Measurements from ENCODE around the gene MRPL39.

MRPL39 gene

DNA sequence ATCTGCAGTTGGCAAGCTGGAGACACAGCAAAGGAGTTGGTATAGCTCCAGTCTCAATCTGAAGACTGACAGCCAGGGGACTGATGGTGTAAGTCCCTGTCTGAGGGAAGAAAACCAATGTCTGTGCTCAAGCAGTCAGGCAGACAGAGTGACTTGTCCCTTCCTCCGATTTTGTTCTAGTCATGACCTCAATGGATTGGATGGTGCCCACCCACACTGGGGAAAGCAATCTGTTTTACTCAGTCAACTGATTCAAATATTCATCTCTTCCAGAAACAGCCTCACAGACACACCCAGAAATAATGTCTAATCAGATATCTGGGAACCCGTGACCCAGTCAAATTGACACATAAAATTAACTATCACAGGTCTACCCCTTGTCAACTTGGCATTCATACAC is 11.9 kb upstream of the MRPL39 start:
- Histone ChIP-seq H3K27me3 (ENCODE audit: control insufficient read depth in 2 of 2, insufficient read depth in 2 of 2, low read length in 2 of 2) (no peaks in the 10 kb centered on the region), H3K4me1 (ENCODE audit: control insufficient read depth in 2 of 2, insufficient read depth in 2 of 2, low read length in 2 of 2) (no peaks in the 10 kb centered on the region), H3K9ac (ENCODE audit: low read depth in 1 of 2, low read length in 2 of 2) (no peak overlapping the region), H3K4me3 (ENCODE audit: low read length in 2 of 2) (no peak overlapping the region), H3K27ac (ENCODE audit: low read depth in 2 of 2, low read length in 2 of 2) (no peak overlapping the region), H3K36me3 (ENCODE audit: control insufficient read depth in 2 of 2, insufficient read depth in 2 of 2, low read length in 2 of 2) (no peaks in the 10 kb centered on the region), H3K9me3 (ENCODE audit: control insufficient read depth in 2 of 2, low read length in 2 of 2) (no peaks in the 10 kb centered on the region)

DNA sequence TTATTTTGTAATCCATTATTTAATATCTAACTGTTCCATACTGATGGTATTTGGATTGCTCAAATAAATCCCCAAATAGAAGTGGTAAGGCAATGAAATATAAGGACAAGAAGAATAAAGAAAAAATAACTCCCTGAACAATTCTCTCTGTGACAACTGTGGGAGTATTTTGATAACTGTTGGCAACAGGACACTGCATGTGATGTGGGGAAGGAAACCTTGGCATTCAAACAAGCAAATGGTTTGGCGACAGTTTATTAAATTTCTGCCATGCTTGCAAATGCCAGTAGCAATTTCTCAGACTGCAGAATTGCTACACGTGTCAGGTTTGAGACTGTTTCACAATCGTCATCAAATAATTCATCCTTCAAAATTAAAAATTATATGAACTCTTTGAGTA is 8.6 kb upstream of the MRPL39 start:
- Histone ChIP-seq H3K9ac (ENCODE audit: low read depth in 1 of 2, low read length in 2 of 2) (no peak overlapping the region), H3K9me3 (ENCODE audit: control insufficient read depth in 2 of 2, low read length in 2 of 2) (no peaks in the 10 kb centered on the region), H3K36me3 (ENCODE audit: control insufficient read depth in 2 of 2, insufficient read depth in 2 of 2, low read length in 2 of 2) (no peaks in the 10 kb centered on the region), H3K27me3 (ENCODE audit: control insufficient read depth in 2 of 2, insufficient read depth in 2 of 2, low read length in 2 of 2) (no peaks in the 10 kb centered on the region), H3K4me1 (ENCODE audit: control insufficient read depth in 2 of 2, insufficient read depth in 2 of 2, low read length in 2 of 2) (no peaks in the 10 kb centered on the region), H3K4me3 (ENCODE audit: low read length in 2 of 2) (no peak overlapping the region), H3K27ac (ENCODE audit: low read depth in 2 of 2, low read length in 2 of 2) (no peak overlapping the region)

DNA sequence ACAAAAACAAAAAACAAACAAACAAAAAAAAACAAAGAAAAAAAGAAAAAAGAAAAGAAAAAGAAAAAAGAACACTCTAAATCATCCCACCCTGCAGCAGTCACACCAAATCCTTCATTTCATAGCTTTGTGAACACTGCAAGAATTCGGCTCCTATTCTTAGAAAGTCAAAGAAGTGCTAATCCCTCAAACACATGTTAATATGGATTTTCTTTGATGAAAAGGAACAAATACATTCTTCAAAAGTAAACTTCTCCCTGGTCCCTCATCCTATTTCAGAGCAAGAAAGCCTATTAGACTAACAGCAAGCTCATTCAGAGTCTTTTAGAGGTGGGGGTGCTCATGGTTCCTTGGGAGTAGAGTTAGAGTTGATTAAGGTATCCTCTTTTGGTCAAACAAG is 7.2 kb upstream of the MRPL39 start:
- Histone ChIP-seq H3K9ac (ENCODE audit: low read depth in 1 of 2, low read length in 2 of 2) (no peak overlapping the region), H3K4me1 (ENCODE audit: control insufficient read depth in 2 of 2, insufficient read depth in 2 of 2, low read length in 2 of 2) (no peaks in the 10 kb centered on the region), H3K27me3 (ENCODE audit: control insufficient read depth in 2 of 2, insufficient read depth in 2 of 2, low read length in 2 of 2) (no peaks in the 10 kb centered on the region), H3K36me3 (ENCODE audit: control insufficient read depth in 2 of 2, insufficient read depth in 2 of 2, low read length in 2 of 2) (no peaks in the 10 kb centered on the region), H3K9me3 (ENCODE audit: control insufficient read depth in 2 of 2, low read length in 2 of 2) (no peaks in the 10 kb centered on the region), H3K27ac (ENCODE audit: low read depth in 2 of 2, low read length in 2 of 2) (no peak overlapping the region), H3K4me3 (ENCODE audit: low read length in 2 of 2) (no peak overlapping the region)

DNA sequence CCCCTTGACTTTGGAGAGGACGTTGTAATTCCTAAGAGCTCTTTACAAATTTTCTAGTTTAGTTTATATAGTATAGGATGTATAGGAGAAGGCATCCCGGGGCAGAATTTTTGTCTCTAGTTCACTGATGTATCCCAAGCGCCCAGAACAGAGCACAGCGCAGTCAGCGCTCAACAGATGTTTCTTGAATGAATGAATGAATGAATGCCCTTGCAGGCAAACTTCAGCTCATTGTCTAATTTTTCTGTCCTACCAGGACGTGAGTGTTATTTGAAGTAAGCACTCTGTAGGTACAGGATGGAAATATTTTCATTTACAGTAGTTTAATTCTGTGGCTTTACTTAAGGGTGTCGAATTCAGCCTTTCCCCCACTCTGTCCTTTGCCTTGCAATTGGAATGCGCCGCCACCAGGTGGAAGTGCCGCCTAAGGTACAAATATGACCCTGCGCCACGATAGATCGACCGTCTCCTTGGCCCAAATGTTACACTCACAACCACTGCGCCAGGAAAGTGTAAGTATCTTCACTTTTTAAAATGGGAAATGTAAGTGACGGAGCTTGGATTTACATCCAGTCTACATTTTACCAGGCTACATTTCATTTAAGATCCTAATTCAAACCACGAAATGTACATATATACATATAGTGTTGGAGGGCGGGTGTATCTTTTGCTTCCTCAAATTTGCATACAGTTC is 910 bp upstream of the MRPL39 start:
- Histone ChIP-seq H3K27ac (ENCODE audit: low read depth in 2 of 2, low read length in 2 of 2) (no peak overlapping the region), H3K4me3 (ENCODE audit: low read length in 2 of 2) (peak overlapping the region; percentile 91 to 94), H3K27me3 (ENCODE audit: control insufficient read depth in 2 of 2, insufficient read depth in 2 of 2, low read length in 2 of 2) (no peaks in the 10 kb centered on the region), H3K9ac (ENCODE audit: low read depth in 1 of 2, low read length in 2 of 2) (peak overlapping the region; percentile 52 to 90), H3K4me1 (ENCODE audit: control insufficient read depth in 2 of 2, insufficient read depth in 2 of 2, low read length in 2 of 2) (peaks cover 8% of the 10 kb centered on the region in 2 donors), H3K36me3 (ENCODE audit: control insufficient read depth in 2 of 2, insufficient read depth in 2 of 2, low read length in 2 of 2) (peaks cover 6 to 7% of the 10 kb centered on the region in 2 donors), H3K9me3 (ENCODE audit: control insufficient read depth in 2 of 2, low read length in 2 of 2) (no peaks in the 10 kb centered on the region)

DNA sequence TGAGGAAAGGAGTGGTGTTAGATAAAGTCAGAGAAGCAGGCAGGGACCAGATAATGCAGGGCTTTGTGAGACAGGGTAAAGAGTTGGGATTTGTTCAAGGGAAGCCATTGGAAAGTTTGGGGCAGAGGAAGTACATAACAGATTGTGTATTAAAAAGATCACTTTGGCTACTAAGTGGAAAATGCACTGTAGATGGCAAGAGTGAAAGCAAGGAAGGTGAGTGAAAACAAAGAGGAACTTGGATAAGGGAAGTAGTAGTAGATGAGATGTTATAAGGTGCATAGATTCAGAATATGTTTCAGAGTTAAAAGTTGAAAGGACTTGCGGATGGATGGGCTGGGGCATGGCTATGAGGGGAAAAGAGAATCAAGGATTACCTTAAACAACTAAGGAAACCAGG is 17.4 kb downstream of the MRPL39 start:
- Histone ChIP-seq H3K27me3 (ENCODE audit: control insufficient read depth in 2 of 2, insufficient read depth in 2 of 2, low read length in 2 of 2) (no peaks in the 10 kb centered on the region), H3K9me3 (ENCODE audit: control insufficient read depth in 2 of 2, low read length in 2 of 2) (no peaks in the 10 kb centered on the region), H3K36me3 (ENCODE audit: control insufficient read depth in 2 of 2, insufficient read depth in 2 of 2, low read length in 2 of 2) (peaks cover 45 to 54% of the 10 kb centered on the region in 2 donors), H3K4me1 (ENCODE audit: control insufficient read depth in 2 of 2, insufficient read depth in 2 of 2, low read length in 2 of 2) (no peaks in the 10 kb centered on the region), H3K9ac (ENCODE audit: low read depth in 1 of 2, low read length in 2 of 2) (no peak overlapping the region), H3K4me3 (ENCODE audit: low read length in 2 of 2) (no peak overlapping the region), H3K27ac (ENCODE audit: low read depth in 2 of 2, low read length in 2 of 2) (no peak overlapping the region)

DNA sequence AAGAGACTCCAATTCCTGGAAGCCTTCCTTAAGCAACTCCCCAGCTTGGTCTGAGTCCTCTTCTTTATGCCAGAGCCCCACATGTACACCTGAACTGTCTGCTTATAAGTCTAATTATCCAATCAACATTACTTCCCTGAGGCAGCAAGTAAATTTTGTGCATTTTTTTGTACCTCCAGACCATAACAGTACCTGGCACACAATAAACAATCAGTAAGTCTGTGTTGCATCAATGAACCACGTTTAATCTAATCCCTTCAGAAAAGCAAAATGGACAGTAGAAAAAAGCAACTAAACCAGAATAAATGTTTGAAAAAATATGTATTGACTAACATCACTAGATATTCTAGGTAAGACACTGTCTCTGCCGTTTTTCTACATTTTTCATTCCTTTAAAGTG is 20.5 kb downstream of the MRPL39 start:
- no peaks in the 10 kb centered on the region for H3K9me3 ChIP-seq (ENCODE audit: control insufficient read depth in 2 of 2, low read length in 2 of 2)
- no peak overlapping the region for H3K27ac ChIP-seq (ENCODE audit: low read depth in 2 of 2, low read length in 2 of 2)
- no peak overlapping the region for H3K9ac ChIP-seq (ENCODE audit: low read depth in 1 of 2, low read length in 2 of 2)
- no peaks in the 10 kb centered on the region for H3K4me1 ChIP-seq (ENCODE audit: control insufficient read depth in 2 of 2, insufficient read depth in 2 of 2, low read length in 2 of 2)
- H3K4me3 ChIP-seq (ENCODE audit: low read length in 2 of 2) = no peak overlapping the region
- no peaks in the 10 kb centered on the region for H3K27me3 ChIP-seq (ENCODE audit: control insufficient read depth in 2 of 2, insufficient read depth in 2 of 2, low read length in 2 of 2)
- H3K36me3 ChIP-seq (ENCODE audit: control insufficient read depth in 2 of 2, insufficient read depth in 2 of 2, low read length in 2 of 2) = peaks cover 27 to 30% of the 10 kb centered on the region in 2 donors

DNA sequence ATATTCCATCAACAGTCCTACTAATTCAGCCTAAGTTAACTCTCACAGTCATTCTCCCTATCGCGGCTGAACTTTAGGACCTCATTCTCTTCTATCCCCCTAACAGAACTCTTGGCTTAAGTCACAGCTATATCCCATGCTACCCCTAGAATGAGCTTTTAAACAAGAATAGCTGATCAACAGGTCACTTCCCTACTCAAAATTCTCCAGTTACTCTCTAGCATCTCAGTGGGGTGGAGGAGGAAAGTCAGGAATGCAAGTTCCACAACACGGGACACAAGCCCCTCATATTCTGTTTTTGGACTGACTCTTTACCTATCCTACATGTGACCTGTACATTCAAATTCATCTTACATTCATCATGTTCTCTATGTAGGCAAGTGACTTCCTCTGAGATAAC is 21.0 kb downstream of the MRPL39 start:
- H3K36me3 ChIP-seq (ENCODE audit: control insufficient read depth in 2 of 2, insufficient read depth in 2 of 2, low read length in 2 of 2) = peaks cover 26% of the 10 kb centered on the region in 2 donors

DNA sequence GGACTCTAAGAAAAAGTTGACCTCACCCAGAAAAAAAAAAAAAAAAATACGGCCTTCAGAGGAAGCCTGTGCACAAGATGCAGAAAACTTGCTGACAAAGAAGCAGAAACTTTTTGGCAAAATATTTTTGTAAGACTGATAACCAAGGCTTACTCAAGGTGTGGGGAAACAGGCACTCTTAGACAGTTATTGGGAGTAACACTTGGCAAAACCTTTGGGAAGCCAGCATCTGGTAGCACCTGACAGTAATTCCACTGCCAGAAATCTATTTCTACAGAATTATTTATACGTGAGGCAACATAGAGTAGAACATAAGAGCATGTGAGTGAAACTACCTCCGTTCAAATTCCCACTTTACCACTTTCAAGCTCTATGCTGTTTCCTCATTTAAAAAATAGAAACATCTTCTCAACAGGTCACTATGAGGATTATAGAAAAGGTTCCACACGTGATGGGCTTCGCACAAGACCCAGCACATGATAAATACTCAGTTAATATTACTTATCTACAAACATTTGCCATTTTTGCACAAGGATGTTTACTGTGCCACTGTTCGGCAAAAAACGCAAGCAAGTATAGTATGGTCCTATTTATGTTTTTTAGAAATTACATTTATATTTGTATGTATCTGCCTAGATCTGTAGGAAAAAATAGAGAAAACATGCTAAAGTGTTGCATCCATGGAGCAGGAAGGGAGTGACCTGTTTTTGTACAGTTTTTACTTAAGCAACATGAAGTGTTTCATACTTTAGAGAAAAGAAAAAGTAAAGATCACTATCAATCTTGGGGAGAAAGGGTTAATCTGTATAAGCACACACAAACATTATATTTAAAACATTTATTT is 22.2 kb downstream of the MRPL39 start:
- Histone ChIP-seq H3K36me3 (ENCODE audit: control insufficient read depth in 2 of 2, insufficient read depth in 2 of 2, low read length in 2 of 2) (peaks cover 26% of the 10 kb centered on the region in 2 donors), H3K27ac (ENCODE audit: low read depth in 2 of 2, low read length in 2 of 2) (no peak overlapping the region), H3K4me3 (ENCODE audit: low read length in 2 of 2) (no peak overlapping the region), H3K4me1 (ENCODE audit: control insufficient read depth in 2 of 2, insufficient read depth in 2 of 2, low read length in 2 of 2) (no peaks in the 10 kb centered on the region), H3K27me3 (ENCODE audit: control insufficient read depth in 2 of 2, insufficient read depth in 2 of 2, low read length in 2 of 2) (no peaks in the 10 kb centered on the region), H3K9ac (ENCODE audit: low read depth in 1 of 2, low read length in 2 of 2) (no peak overlapping the region), H3K9me3 (ENCODE audit: control insufficient read depth in 2 of 2, low read length in 2 of 2) (no peaks in the 10 kb centered on the region)

More for the DNA sequence above, 21.0 kb downstream of the MRPL39 start:
- Histone ChIP-seq H3K9me3 (ENCODE audit: control insufficient read depth in 2 of 2, low read length in 2 of 2) (no peaks in the 10 kb centered on the region), H3K27me3 (ENCODE audit: control insufficient read depth in 2 of 2, insufficient read depth in 2 of 2, low read length in 2 of 2) (no peaks in the 10 kb centered on the region), H3K4me1 (ENCODE audit: control insufficient read depth in 2 of 2, insufficient read depth in 2 of 2, low read length in 2 of 2) (no peaks in the 10 kb centered on the region), H3K4me3 (ENCODE audit: low read length in 2 of 2) (no peak overlapping the region), H3K9ac (ENCODE audit: low read depth in 1 of 2, low read length in 2 of 2) (no peak overlapping the region), H3K27ac (ENCODE audit: low read depth in 2 of 2, low read length in 2 of 2) (no peak overlapping the region)

DNA sequence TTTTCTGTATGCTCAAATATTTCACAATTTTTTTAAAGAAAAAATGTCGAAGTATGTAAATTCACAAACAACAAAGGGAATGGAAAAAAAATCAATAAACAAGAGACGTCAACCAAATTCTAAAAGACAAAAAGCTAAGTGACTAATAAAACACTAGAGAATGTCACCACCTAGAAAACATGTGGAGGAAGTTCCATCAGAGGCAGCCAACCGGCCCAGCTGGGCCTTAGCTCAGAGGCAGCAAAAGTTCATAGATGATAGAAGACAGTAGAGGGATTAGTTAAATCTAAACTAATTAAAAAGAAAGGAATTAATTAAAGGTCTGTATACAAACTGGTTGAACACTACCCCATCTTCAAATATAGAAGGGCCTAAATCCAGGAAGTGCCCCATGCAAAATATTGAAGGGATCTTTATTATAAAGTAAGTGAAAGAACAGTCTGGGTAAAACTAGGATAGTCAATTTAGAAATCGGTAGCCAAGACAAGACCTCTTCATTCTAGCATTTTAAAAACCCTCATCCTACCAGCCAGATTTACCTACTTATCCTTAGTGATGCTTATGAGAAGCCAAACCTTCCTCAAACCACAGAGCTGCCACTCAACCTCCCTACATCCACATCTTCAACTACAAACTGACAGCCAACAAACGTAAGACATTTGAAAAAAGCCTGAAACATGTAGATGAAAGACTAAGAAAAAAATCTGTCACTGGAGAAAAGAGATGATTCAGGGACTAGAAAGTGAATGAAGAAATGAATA is 23.7 kb downstream of the MRPL39 start:
- no peak overlapping the region for H3K9ac ChIP-seq (ENCODE audit: low read depth in 1 of 2, low read length in 2 of 2)
- peaks cover 14 to 22% of the 10 kb centered on the region in 2 donors for H3K36me3 ChIP-seq (ENCODE audit: control insufficient read depth in 2 of 2, insufficient read depth in 2 of 2, low read length in 2 of 2)

DNA sequence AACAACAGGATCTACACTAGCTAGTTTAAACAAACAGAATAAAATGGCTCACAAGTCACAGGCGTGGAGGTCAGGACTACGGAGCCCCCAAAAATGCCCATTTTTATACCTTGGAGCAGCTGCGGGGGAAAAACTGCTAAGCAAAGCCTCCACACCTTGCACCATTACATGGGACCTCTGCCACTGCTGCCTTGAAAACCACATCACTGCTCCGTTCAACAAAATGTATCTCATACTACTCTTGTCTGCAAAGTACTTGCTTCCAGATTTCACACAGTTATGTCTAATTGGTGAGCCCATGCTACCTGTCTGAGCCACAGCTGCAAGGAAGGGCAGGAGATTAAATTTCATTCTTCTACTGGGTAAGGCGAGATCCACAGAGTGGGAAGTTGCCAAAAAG is 24.4 kb downstream of the MRPL39 start:
- no peak overlapping the region for H3K27ac ChIP-seq (ENCODE audit: low read depth in 2 of 2, low read length in 2 of 2)

More for the DNA sequence above, 23.7 kb downstream of the MRPL39 start:
- Histone ChIP-seq H3K27ac (ENCODE audit: low read depth in 2 of 2, low read length in 2 of 2) (no peak overlapping the region), H3K9me3 (ENCODE audit: control insufficient read depth in 2 of 2, low read length in 2 of 2) (no peaks in the 10 kb centered on the region), H3K4me1 (ENCODE audit: control insufficient read depth in 2 of 2, insufficient read depth in 2 of 2, low read length in 2 of 2) (no peaks in the 10 kb centered on the region), H3K4me3 (ENCODE audit: low read length in 2 of 2) (no peak overlapping the region), H3K27me3 (ENCODE audit: control insufficient read depth in 2 of 2, insufficient read depth in 2 of 2, low read length in 2 of 2) (no peaks in the 10 kb centered on the region)

More for the DNA sequence above, 24.4 kb downstream of the MRPL39 start:
- Histone ChIP-seq H3K9ac (ENCODE audit: low read depth in 1 of 2, low read length in 2 of 2) (no peak overlapping the region), H3K27me3 (ENCODE audit: control insufficient read depth in 2 of 2, insufficient read depth in 2 of 2, low read length in 2 of 2) (no peaks in the 10 kb centered on the region), H3K36me3 (ENCODE audit: control insufficient read depth in 2 of 2, insufficient read depth in 2 of 2, low read length in 2 of 2) (peaks cover 18 to 22% of the 10 kb centered on the region in 2 donors), H3K9me3 (ENCODE audit: control insufficient read depth in 2 of 2, low read length in 2 of 2) (no peaks in the 10 kb centered on the region), H3K4me3 (ENCODE audit: low read length in 2 of 2) (no peak overlapping the region), H3K4me1 (ENCODE audit: control insufficient read depth in 2 of 2, insufficient read depth in 2 of 2, low read length in 2 of 2) (no peaks in the 10 kb centered on the region)

Measured in mucosa of rectum (tissue), 2 donors.